ENCODE results near the gene WNT7B.

The WNT7B gene

GRCh38 chr22:45962434-45962718 lies 14.6 kb downstream of the WNT7B start:
- no peak overlapping the region for H3K27ac ChIP-seq (ENCODE audit: low read depth, low read length)
- 0 out of 2 replicates have a peak, but pooled peaks cover 4% of the 10 kb centered on the region for H4K20me1 ChIP-seq (ENCODE audit: control insufficient read depth, insufficient read depth, low read depth, low read length)
- no peak overlapping the region for H3K4me2 ChIP-seq (ENCODE audit: low read length)
- H3K9me3 ChIP-seq (ENCODE audit: control insufficient read depth, insufficient read depth, low read length): no peaks in the 10 kb centered on the region
- 0 out of 2 replicates have a peak, but pooled peaks cover 3% of the 10 kb centered on the region for H3F3A ChIP-seq (ENCODE audit: control insufficient read depth, insufficient read depth)
- H3K27me3 ChIP-seq (ENCODE audit: control insufficient read depth, low read length): no peaks in the 10 kb centered on the region
- no peaks in the 10 kb centered on the region for H3K9me2 ChIP-seq (replicated peaks; ENCODE audit: control insufficient read depth, low read length)
- H3K36me3 ChIP-seq (ENCODE audit: control insufficient read depth, low read length): no peaks in the 10 kb centered on the region
- no peaks in the 10 kb centered on the region for H3K79me2 ChIP-seq (ENCODE audit: control insufficient read depth, low read length)
- H3K4me1 ChIP-seq (ENCODE audit: control insufficient read depth, low read length): peaks cover 27% of the 10 kb centered on the region
- no peak overlapping the region for H3K4me3 ChIP-seq (ENCODE audit: low read length)
- TF ChIP-seq CTCF (IDR thresholded peaks at IDR 0.05; ENCODE audit: low read depth, low read length, poor library complexity, severe bottlenecking): no peak
- TF ChIP-seq EZH2phosphoT487 (IDR thresholded peaks at IDR 0.05; ENCODE audit: borderline replicate concordance, low read length): no peak

DNA sequence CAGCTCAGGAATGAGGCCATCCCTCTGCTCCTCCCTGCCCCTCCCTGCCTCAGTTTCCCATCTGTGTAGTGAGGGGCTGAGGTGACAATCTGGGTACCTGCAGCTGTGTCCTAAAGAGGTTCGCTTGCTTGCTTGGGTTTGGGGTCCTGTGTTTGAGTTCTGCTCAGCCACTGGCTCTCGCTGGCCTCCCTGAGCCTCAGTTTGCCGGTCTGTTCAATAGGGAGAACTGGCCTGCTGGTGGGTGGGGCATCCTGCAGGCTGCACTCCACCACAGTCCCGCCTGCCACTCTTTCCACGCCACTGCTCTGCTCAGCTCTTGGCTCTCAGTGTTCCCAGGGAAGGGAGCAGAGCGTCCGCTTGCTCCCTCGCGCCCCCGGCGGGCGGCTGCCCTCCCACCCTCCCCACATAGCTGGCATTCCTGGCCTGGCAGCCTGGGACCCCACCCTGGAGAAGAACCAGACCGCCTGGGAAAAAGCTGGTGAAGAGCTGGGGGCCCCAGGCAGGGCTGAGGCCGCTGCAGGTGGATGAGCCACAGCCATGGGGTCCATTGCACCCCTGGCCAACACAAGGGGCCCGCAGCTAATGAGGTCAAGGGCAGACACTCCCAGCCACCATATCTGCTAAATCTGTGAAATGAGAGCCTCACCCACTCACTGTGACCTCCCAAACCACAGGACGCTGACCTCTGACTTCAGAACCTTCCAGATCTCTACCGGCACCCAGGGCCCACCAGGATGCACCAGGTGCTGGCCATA lies 15.1 kb downstream of the WNT7B start:
- TF ChIP-seq CTCF (IDR thresholded peaks at IDR 0.05; ENCODE audit: low read depth, low read length, poor library complexity, severe bottlenecking) (no peak), EZH2phosphoT487 (IDR thresholded peaks at IDR 0.05; ENCODE audit: borderline replicate concordance, low read length) (no peak)
- Histone ChIP-seq H3K9me3 (ENCODE audit: control insufficient read depth, insufficient read depth, low read length) (no peaks in the 10 kb centered on the region), H3K4me3 (ENCODE audit: low read length) (no peak overlapping the region), H3K4me2 (ENCODE audit: low read length) (no peak overlapping the region), H3K36me3 (ENCODE audit: control insufficient read depth, low read length) (no peaks in the 10 kb centered on the region), H3K9me2 (replicated peaks; ENCODE audit: control insufficient read depth, low read length) (no peaks in the 10 kb centered on the region), H3F3A (ENCODE audit: control insufficient read depth, insufficient read depth) (0 out of 2 replicates have a peak, but pooled peaks cover 3% of the 10 kb centered on the region), H3K27ac (ENCODE audit: low read depth, low read length) (no peak overlapping the region), H3K4me1 (ENCODE audit: control insufficient read depth, low read length) (peaks cover 25% of the 10 kb centered on the region), H3K27me3 (ENCODE audit: control insufficient read depth, low read length) (no peaks in the 10 kb centered on the region), H4K20me1 (ENCODE audit: control insufficient read depth, insufficient read depth, low read depth, low read length) (0 out of 2 replicates have a peak, but pooled peaks cover under 1% of the 10 kb centered on the region), H3K79me2 (ENCODE audit: control insufficient read depth, low read length) (no peaks in the 10 kb centered on the region)

DNA sequence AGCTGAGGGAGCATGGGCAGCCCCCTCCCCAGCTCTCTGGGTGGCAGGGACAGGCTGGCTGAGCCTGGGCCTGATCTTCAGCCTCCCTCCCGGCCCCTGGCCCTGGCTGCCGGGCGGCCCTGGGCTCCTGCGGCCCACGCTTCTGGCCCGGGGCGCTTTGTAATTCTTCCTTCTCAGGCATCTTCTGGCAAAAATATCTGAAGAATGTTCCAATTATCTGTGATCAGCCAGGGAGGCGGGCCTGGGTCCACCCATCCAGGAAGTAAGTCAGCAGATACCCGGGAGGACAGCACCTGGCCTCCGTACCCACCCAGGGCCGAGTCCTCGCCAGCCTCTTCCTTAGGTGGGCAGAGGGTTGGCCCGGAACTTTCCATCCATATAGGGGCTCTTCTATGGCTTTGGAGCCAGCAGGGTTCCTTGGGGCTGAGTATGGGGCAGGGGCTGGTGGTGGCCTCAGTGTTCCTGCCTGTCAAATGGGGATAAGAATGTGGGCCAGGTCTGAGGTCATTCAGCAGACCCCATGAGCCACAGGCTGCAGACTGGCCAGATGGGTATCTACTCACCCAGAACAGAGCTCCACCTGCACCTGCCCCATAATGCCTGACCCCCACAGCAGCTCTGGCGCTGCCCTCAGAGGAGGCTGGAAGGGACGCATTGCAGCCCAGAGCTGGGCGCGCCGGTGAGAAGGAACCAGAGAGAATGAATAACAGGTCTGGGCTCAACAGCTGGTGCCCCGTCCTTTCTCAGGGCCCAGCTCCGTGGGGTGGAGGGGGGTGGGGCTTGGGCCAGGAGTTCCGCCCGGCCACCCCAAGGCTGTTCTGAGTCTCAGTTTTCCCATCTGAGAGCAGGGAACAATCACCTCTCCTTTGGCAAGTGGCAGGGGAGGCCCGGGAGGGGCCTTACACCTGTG lies 16.2 kb downstream of the WNT7B start:
- Histone ChIP-seq H3K79me2 (ENCODE audit: control insufficient read depth, low read length) (no peaks in the 10 kb centered on the region), H3K4me2 (ENCODE audit: low read length) (no peak overlapping the region), H3F3A (ENCODE audit: control insufficient read depth, insufficient read depth) (no peaks in the 10 kb centered on the region), H3K27me3 (ENCODE audit: control insufficient read depth, low read length) (no peaks in the 10 kb centered on the region; the same call in 1 of the 2 replicates), H3K4me1 (ENCODE audit: control insufficient read depth, low read length) (peaks cover 13% of the 10 kb centered on the region), H3K36me3 (ENCODE audit: control insufficient read depth, low read length) (no peaks in the 10 kb centered on the region), H3K9me3 (ENCODE audit: control insufficient read depth, insufficient read depth, low read length) (no peaks in the 10 kb centered on the region), H3K4me3 (ENCODE audit: low read length) (no peak overlapping the region), H3K27ac (ENCODE audit: low read depth, low read length) (no peak overlapping the region), H4K20me1 (ENCODE audit: control insufficient read depth, insufficient read depth, low read depth, low read length) (no peaks in the 10 kb centered on the region), H3K9me2 (replicated peaks; ENCODE audit: control insufficient read depth, low read length) (no peaks in the 10 kb centered on the region)
- TF ChIP-seq EZH2phosphoT487 (IDR thresholded peaks at IDR 0.05; ENCODE audit: borderline replicate concordance, low read length): no peak
- no peak for TF ChIP-seq CTCF (IDR thresholded peaks at IDR 0.05; ENCODE audit: low read depth, low read length, poor library complexity, severe bottlenecking)
